H54 (cell line): ENCODE measurements around the gene STUB1.

Experiments
- DNase-seq: peaks from one replicate; pipeline ENCODE4 v3.0.0; 2011; ENCODE audit warnings: low spot score, mixed read lengths; ENCODE audit not compliant: insufficient read length
- FAIRE-seq: peaks from 3 replicates; lab custom pipeline; 2011; peaks lifted over from hg19 to GRCh38; lab: Jason Lieb, UNC
- POLR2A ChIP-seq: IDR thresholded peaks from 2 replicates; pipeline ENCODE4 v1.6.1; 2011; ENCODE audit warnings: low read depth, mild to moderate bottlenecking, low read length

STUB1 gene

GRCh38 chr16:719815-720446, 39.7 kb downstream of the STUB1 start:
- TF ChIP-seq POLR2A, result no peak
- FAIRE-seq, result no peak
- no peak for DNase-seq

DNA sequence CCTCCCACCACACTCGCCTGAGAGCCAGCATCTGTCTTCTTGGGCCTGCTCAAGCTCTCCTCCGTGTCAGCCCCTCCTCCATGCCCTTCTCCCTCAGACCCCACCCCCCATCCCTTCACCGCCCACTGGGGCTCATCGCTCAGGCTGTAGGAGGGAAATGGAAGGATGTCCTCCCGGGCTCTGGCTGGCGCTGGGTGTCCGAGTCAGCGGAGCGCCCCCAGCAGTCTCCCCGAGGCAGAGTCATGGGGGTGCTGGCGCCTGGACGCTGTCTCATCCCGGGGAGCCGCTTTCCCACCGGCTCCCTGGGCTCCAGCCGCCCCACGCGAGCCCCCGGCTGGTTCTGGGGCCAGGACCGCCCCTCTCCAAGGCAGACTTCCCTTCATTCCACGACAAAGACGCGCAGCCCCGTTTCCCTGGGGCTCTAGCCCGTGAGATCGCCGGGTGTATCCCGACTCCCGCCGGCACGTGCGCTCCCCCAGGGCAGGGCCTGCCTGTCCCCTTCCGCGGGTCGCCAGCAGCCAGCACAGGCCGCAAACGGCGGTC, 40.3 kb downstream of the STUB1 start:
- FAIRE-seq (no peak), DNase-seq (peak; percentile 89)
- TF ChIP-seq POLR2A, result no peak

DNA sequence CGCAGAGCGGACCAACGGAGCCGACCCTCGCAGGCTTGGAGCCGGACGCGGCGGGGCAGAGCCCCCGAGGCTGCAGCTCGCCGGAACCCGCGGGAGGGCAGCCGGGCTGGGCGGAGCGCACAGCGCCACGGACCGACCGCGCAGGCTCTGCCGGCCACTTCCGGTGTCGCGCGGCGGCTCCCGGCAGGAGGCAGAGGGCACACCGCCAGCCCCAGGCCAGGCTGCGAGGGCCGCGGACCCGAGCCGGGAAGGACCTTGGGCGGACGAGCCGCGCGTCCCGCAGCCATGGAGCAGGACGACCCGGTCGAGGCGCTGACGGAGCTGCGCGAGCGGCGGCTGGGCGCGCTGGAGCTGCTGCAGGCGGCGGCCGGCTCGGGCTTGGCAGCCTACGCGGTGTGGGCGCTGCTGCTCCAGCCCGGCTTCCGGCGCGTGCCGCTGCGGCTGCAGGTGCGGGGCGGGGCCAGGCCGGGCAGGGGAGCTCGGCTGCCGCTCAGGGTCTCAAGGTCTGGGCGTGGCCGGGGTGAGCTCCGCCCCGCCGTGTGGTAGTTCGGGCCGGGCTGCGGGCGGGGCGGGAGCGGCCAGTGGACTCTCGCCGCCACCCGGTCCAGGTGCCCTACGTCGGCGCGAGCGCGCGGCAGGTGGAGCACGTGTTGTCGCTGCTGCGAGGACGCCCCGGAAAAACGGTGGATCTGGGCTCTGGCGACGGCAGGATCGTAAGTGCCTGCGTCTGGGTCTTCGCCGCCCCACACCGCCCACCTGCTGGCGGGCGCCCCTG, 41.0 kb downstream of the STUB1 start, which contains the start of gene ANTKMT:
TSS of gene ANTKMT (plus strand) at position 157 of the 775 bp plus-strand sequence. CDS start at position 286, 129 bp downstream.
- peak; percentile 83 for TF ChIP-seq POLR2A
- DNase-seq, result peak; percentile 92
- FAIRE-seq, result no peak

DNA sequence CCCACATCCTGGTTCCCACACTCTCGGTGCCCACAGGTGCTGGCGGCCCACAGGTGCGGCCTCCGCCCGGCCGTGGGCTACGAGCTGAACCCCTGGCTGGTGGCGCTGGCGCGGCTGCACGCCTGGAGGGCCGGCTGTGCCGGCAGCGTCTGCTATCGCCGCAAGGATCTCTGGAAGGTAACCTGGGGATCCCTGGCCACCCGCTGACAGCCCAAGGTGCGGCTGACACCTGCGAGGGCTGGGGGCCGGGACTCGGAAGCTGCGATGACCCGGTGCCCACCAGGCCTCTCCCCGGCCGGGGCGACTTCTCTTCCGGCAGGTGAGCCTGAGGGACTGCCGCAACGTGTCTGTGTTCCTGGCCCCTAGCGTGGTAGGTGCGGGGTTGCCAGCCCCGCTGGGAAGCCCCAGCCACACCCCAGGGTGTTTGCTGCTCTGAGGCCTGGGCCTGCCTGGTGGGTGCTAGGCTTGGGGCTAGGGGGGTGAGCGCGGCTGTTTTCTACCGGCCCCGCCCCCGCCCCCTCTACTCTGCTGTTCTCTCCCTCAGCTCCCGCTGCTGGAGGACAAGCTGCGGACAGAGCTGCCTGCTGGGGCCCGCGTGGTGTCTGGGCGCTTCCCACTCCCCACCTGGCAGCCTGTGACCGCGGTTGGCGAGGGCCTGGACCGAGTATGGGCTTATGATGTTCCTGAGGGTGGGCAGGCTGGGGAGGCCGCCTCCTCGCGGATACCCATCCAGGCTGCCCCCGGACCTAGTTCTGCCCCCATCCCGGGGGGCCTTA, 41.7 kb downstream of the STUB1 start:
- DNase-seq, result no peak
- TF ChIP-seq POLR2A, result no peak
- no peak for FAIRE-seq

DNA sequence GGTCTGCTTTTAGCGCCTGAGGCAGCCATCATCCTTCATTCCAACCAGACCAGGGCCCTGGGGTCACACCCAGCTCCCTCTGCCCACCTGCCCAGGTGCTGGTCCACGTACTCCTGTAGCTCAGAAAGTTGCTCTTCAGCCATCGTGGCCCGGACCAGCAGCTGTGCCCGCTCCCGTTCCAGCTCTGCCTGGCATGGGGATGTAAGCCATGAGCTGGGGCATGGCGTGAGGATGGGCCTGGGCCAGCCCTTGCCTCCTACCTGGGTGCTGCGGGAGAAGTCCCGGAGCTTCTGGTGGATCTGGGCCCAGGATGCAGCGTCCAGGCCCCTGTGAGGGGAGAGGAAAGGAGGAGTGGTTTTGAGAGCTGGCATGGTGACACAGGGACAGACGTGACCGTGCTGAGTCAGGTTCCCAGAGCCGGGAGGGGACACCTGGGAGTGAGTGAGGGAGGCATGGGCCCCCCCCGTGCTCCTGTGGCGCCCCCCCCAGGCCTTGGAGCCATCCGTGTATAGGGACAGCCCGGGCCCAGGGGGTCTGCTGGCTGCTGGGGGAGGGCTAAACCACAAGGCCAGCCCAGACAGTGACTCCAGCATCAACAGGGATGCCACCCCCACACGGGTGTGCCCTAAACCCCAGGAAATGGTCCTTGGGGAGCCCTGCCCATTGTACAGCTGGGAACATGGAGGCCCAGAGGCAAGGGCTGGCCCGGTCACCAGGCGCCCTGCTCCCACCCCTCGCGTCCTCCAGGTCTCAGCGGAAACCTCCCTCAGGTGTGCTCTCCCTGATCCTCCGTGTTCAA, 42.8 kb downstream of the STUB1 start:
- DNase-seq, result no peak
- no peak for FAIRE-seq
- TF ChIP-seq POLR2A, result no peak

- DNase-seq, result no peak
- no peak for TF ChIP-seq POLR2A
- FAIRE-seq, result no peak
Observed at GRCh38 chr16:723695-724094, 43.5 kb downstream of the STUB1 start.

DNA sequence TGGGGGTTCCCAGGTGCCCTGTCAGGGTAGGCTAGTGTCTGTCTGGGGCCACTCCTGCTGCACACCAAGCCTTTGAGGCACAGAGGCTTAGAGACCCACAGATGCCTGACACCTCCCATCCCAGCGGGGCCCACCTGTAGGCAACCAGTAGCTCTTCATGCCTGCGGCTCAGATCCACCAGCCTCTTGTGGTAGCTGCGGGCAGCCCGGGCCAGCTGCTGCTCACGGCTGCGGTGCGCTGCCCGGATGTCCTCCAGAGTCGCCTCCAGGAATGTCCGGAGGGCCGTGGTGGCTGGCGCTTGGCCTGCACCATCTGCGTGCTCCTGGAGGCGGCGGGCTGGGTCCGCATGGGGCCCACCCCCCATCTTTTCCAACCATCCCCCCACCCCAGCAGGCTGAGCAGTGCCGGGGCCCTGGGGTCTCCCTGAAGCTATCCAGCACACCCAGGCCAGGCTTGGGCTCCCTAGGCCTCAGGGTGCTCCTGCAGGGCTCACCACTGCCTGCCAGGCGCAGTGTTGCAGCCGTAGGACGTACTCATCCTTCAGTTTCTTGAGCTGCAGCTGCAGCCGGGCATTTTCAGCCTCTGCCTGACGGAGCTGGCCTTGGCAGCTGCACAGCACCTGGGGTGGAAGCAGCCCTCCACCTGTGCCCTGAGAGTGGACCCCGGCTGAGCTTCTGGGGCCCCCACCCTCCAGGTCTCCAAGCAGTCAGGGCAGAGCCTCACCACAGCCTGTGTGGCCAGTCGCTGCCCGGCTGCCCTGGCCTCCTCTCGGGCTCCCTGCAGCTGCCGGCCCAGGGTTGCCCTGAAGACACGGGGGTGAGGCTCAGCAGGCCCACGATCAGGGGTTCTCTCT, 44.2 kb downstream of the STUB1 start:
- FAIRE-seq, result no peak
- TF ChIP-seq POLR2A, result no peak
- no peak for DNase-seq

DNA sequence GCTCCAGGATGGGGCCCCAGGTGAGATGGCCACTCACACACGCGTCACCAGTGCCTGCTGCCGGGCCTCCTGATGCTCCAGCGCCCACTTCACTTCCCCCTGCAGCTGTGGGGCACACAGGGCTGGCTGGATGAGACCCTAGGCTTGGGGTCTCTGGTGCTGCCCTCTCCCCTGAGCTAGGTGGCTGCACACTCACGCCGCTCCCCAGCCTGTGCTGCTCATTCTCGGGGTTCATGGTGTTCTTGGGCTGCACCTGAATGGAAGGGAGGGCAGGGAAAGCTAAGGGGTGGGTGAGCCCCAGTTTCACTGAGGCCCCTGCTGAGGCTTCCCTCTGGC, 44.8 kb downstream of the STUB1 start:
- TF ChIP-seq POLR2A, result no peak
- no peak for FAIRE-seq
- no peak for DNase-seq

DNA sequence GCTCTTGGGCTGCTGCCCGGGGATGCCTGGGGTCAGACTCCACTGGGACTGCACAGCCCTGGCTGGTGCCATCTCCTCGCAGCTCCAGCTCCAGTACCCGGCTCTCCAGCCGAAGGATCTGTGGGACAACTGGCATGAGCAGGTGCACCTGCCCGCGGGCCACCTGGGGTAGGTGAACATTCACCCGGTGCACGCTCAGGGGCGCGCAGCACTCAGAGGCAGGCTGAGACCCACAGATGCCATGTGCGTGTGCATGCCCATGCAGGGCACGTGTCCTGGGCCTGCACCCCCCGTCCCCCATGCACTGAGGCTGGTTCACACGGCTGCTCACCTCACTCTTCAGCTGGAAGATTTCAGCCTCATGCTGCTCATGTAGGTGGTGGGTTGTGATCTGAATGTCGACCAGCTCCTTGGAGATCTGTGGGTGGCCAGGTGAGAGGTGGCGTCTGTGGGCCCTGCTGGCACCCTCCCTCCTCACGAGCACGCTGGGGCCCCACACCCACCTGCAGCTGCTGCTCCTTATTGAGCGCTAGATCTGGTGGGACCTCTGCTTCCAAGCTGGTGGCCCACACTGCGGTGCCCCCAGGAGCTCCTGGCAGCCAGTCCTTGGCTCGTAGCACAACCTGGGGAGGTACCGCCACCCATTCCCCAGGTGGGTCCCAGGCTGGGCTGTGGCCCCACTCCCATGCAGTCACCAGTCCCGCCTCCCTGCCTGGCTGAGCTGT, 45.4 kb downstream of the STUB1 start:
- no peak for TF ChIP-seq POLR2A
- no peak for DNase-seq
- FAIRE-seq, result no peak

- FAIRE-seq, result no peak
- no peak for TF ChIP-seq POLR2A
Observed at GRCh38 chr16:726188-726437, 45.9 kb downstream of the STUB1 start.

DNA sequence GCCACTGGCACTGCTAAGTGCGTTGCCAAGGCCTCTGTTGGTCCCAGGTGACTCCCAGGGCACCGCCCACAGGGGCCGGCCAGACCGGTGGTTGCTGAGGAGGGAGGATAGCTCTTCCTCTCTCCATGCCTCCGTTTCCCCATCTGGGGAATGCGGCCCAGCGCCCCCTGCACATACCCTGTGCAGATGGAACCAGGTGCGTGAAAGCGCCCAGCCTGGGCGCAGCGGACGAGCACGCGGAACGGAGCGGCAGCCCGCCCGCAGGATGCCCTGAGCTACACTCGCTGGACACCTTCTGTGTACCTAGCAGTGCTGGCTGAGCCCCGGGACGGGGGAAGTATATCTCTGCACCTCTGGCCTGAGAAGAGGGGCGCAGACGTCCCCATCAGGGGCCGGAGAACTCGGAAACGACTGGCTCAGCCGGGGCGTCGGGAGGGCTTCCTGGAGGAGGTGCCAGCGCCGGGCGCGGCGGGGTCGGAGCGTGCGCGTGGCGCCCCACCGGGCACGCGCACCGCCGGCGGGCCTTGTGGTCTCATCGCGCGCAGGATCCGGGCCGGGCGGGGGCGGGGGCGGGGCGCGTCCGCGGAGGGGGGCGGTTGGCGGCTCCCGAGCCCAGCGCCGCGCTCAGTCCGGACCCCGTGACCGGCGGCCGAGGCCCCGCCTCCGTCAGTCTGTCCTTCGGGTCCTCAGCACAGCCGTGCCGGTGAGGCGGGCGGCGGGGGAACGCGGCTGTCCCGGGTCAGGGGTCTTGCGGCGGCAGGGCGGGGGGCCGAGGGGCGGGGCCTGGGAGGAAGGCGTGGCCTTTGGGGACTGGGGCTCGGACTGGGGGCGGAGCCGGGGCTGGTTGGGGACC, 46.5 kb downstream of the STUB1 start, which contains the start of the genes CCDC78 and HAGHL:
TSS of gene CCDC78 (minus strand) at position 6 of the 853 bp plus-strand sequence. CDS start 76 bp downstream, outside the sequence.
TSS of gene HAGHL (plus strand) at position 669 of the 853 bp plus-strand sequence. CDS start 404 bp downstream, outside the sequence.
- FAIRE-seq (no peak), DNase-seq (no peak)
- TF ChIP-seq POLR2A, result no peak

More at GRCh38 chr16:726188-726437, 45.9 kb downstream of the STUB1 start:
- DNase-seq, result no peak
